ENCODE measurements around the gene COL20A1. TPM values are rescaled to one million over a fixed set of nuclear protein-coding genes. Genes with fewer than 3 reads are reported as not detected.

COL20A1 gene
- total and polyA plus RNA-seq, 3 donors from 2014 or later, result 14.4 to 17.2 (median 17.1) TPM

DNA sequence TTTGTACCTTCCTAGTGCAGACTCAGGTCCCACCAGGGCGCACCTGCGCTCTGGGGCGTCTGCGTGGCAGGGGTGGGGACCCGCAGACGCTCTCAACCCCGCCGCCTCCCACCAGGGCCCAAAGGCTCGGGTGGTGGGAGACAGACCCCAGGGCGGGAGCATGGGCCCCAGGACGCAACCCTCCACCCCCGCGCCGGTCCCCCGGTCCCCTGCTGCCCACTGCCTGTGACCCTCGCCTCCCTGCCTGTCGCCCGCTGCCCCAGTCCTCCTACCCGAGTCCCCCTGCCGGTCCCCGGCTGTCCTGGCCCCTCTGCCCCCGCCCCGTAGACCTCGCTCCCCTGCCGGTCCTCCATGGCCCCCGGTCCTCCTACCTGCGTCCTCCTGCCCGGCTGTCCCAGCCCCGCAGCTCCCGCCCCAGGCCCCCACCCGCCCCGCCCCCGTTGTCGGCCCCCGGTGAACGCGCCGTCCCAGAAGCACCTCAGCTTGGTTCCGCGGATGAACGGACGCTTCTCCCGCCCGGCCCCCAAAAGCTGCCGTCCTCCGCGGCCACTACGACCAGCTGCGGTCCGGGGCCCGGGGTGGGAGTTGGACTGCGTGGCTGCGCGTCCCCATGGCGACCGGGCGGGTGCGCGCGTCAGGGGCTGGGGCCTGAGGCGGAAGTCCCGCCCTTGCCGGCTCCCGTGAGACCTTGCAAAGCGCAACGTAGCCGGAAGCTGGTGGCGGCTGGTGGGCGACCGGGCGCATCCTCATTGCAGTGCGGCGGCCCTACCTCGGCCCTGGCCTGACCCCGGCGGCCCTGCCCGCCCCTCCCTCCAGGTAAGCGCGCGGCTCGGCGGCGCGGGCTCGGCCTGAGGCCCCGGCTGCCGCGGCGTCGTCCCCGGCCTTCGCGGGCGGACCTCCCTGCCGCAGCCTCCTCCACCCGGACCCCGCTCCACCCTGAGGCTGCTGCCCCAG is 20.6 kb upstream of the COL20A1 start, which contains the start of gene ARFGAP1:
Gene ARFGAP1 (plus strand): TSS at position 709 of the 954 bp plus-strand sequence. CDS start 2,768 bp downstream, outside the sequence.
- no peaks in the 10 kb centered on the region for H3K27me3 ChIP-seq
- peak; percentile 96 for DNase-seq

GRCh38 chr20:63273059-63273579 is 19.9 kb upstream of the COL20A1 start:
- 0 to 1% methylated on average over 16 to 37 of the region's 37 CpGs for WGBS, 2 donors
- H3K36me3 ChIP-seq (ENCODE audit: low read depth, missing control alignments), result no peaks in the 10 kb centered on the region
- no peaks in the 10 kb centered on the region for H3K9me3 ChIP-seq
- intact Hi-C loops (cut with DNase I; ENCODE audit: low total_unique reads), result no loop called here
- no peaks in the 10 kb centered on the region for H3K27me3 ChIP-seq
- TF ChIP-seq POLR2A (IDR thresholded peaks at IDR 0.05), result no peak
- TF ChIP-seq, protein P1, sequence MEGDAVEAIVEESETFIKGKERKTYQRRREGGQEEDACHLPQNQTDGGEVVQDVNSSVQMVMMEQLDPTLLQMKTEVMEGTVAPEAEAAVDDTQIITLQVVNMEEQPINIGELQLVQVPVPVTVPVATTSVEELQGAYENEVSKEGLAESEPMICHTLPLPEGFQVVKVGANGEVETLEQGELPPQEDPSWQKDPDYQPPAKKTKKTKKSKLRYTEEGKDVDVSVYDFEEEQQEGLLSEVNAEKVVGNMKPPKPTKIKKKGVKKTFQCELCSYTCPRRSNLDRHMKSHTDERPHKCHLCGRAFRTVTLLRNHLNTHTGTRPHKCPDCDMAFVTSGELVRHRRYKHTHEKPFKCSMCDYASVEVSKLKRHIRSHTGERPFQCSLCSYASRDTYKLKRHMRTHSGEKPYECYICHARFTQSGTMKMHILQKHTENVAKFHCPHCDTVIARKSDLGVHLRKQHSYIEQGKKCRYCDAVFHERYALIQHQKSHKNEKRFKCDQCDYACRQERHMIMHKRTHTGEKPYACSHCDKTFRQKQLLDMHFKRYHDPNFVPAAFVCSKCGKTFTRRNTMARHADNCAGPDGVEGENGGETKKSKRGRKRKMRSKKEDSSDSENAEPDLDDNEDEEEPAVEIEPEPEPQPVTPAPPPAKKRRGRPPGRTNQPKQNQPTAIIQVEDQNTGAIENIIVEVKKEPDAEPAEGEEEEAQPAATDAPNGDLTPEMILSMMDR (IDR thresholded peaks at IDR 0.05), result no peak
- DNase-seq, result no peak
- H3K27ac ChIP-seq, result peak overlapping the region; percentile 63 to 82
- peaks cover 17% of the 10 kb centered on the region for H3K4me1 ChIP-seq
- H3K4me3 ChIP-seq, result peak overlapping the region; percentile 78 to 97

More for the DNA sequence above, 20.6 kb upstream of the COL20A1 start, which contains the start of gene ARFGAP1:
- intact Hi-C loops (cut with DNase I; ENCODE audit: low total_unique reads), result no loop called here
- H3K27ac ChIP-seq, result peak within 1 kb of the TSS; percentile 63 to 82
- H3K4me1 ChIP-seq, result peaks cover 17% of the 10 kb centered on the region
- H3K4me3 ChIP-seq, result peak within 1 kb of the TSS; percentile 78 to 97
- H3K36me3 ChIP-seq (ENCODE audit: low read depth, missing control alignments), result no peaks in the 10 kb centered on the region
- 3 to 4% methylated on average over 24 to 76 of the region's 97 CpGs for WGBS, 2 donors
- no peaks in the 10 kb centered on the region for H3K9me3 ChIP-seq
- TF ChIP-seq, protein P1 (IDR thresholded peaks at IDR 0.05), result no peak
- TF ChIP-seq POLR2A (IDR thresholded peaks at IDR 0.05), result no peak

DNA sequence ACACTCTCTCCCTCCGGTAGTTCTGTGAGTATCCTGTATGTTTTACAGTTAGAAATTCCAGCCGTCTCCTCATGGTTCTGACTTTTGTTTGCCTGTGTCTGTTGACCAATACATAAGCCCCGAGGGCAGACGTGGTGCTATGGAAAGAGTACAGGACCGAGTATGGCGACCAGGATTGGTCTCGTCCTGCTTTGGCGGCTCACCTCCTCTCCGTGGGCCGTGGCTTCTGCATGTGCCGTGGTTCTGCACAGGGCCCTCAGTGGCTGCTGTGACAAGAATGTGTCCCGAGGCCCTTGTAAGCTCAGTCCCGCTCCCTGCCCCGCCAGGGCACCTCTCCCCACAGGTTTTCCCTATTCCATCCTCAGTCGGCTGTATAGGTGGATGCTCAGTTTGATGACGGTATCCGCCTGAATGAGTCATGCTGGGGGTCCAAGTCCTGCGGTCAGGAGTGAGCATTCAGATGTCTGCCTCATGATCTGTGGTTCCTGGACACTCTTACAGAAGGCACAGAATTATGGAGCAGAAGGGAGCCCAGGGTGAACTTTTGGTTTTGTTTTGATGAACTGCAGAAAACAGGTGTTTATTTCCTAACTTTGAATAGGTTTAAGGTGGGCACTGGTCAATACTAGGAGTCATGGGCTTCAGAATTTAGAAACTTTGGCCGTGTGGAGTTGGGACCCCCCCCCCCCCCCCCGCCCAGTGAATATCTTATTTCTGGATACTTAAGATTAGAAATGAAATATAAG is 19.2 kb upstream of the COL20A1 start:
- intact Hi-C loops (cut with DNase I; ENCODE audit: low total_unique reads), result no loop called here
- peak overlapping the region in 1 of 2 donors; percentile 14 for H3K27ac ChIP-seq
- peak overlapping the region; percentile 78 to 97 for H3K4me3 ChIP-seq
- peaks cover 17% of the 10 kb centered on the region for H3K4me1 ChIP-seq
- no peaks in the 10 kb centered on the region for H3K27me3 ChIP-seq
- WGBS, 2 donors, result 13 to 23% methylated on average over 20 of the region's 20 CpGs
- TF ChIP-seq, protein P1 (IDR thresholded peaks at IDR 0.05), result no peak
- TF ChIP-seq POLR2A (IDR thresholded peaks at IDR 0.05), result no peak
- H3K9me3 ChIP-seq, result no peaks in the 10 kb centered on the region
- DNase-seq, result no peak
- no peaks in the 10 kb centered on the region for H3K36me3 ChIP-seq (ENCODE audit: low read depth, missing control alignments)

GRCh38 chr20:63274381-63275228 is 18.4 kb upstream of the COL20A1 start:
- Histone ChIP-seq H3K4me1 (peaks cover 17% of the 10 kb centered on the region), H3K9me3 (no peaks in the 10 kb centered on the region), H3K27ac (no peak overlapping the region), H3K27me3 (no peaks in the 10 kb centered on the region), H3K4me3 (no peak overlapping the region), H3K36me3 (ENCODE audit: low read depth, missing control alignments) (no peaks in the 10 kb centered on the region)
- 77 to 78% methylated on average over 16 to 17 of the region's 17 CpGs for WGBS, 2 donors
- intact Hi-C loops (cut with DNase I; ENCODE audit: low total_unique reads), result no loop called here
- TF ChIP-seq, protein P1 (IDR thresholded peaks at IDR 0.05), result no peak
- no peak for TF ChIP-seq POLR2A (IDR thresholded peaks at IDR 0.05)
- no peak for DNase-seq

Measured in testis (tissue), 3 donors.